ENCODE measurements around the gene TJP3.

TJP3 gene

GRCh38 chr19:3700242-3701032, 7.7 kb upstream of the TJP3 start, which contains the start of gene PIP5K1C:
PIP5K1C (minus strand) TSS chr19:3700468; CDS start chr19:3700390, 78 bp downstream.
- peaks cover 4% of the 10 kb centered on the region; the same call in 1 of the 2 replicates for H4K20me1 ChIP-seq (ENCODE audit: insufficient read depth, low read length)
- no peak within 1 kb of the TSS for H3K27ac ChIP-seq (ENCODE audit: low read length)
- H3K79me2 ChIP-seq (ENCODE audit: low read length) = peaks cover 39% of the 10 kb centered on the region
- peak within 1 kb of the TSS; percentile 85 for H3K4me3 ChIP-seq (ENCODE audit: low read length)
- TF ChIP-seq EZH2 (optimal IDR thresholded peaks at IDR 0.05; ENCODE audit: low read depth, low read length) = no peak
- TF ChIP-seq CTCF (IDR thresholded peaks at IDR 0.05; ENCODE audit: low read length) = peak; percentile 75
- H3F3A ChIP-seq (ENCODE audit: insufficient read depth, low read length) = no peaks in the 10 kb centered on the region
- peak; percentile 93 for DNase-seq
- peak within 1 kb of the TSS; percentile 52 for H3K9ac ChIP-seq (ENCODE audit: low read length)
- H3K9me3 ChIP-seq (replicated peaks; ENCODE audit: insufficient read depth, low read length) = no peaks in the 10 kb centered on the region
- H3K4me1 ChIP-seq (ENCODE audit: low read length) = 0 out of 2 replicates have a peak, but pooled peaks cover 4% of the 10 kb centered on the region
- peak within 1 kb of the TSS; percentile 82 for H3K4me2 ChIP-seq (ENCODE audit: low read depth, low read length)
- H2AFZ ChIP-seq (ENCODE audit: low read length) = peak within 1 kb of the TSS; percentile 28
- no peaks in the 10 kb centered on the region for H3K36me3 ChIP-seq (replicated peaks; ENCODE audit: insufficient read depth, low read length)
- H3K9me2 ChIP-seq (replicated peaks; ENCODE audit: insufficient read depth, low read length) = no peaks in the 10 kb centered on the region
- peaks cover 7% of the 10 kb centered on the region for H3K27me3 ChIP-seq (replicated peaks; ENCODE audit: insufficient read depth, low read length)

- H3K4me3 ChIP-seq (ENCODE audit: low read length) = no peak overlapping the region
- 0 out of 2 replicates have a peak, but pooled peaks cover 4% of the 10 kb centered on the region for H3K4me1 ChIP-seq (ENCODE audit: low read length)
- no peaks in the 10 kb centered on the region for H3K9me2 ChIP-seq (replicated peaks; ENCODE audit: insufficient read depth, low read length)
- no peaks in the 10 kb centered on the region for H3F3A ChIP-seq (ENCODE audit: insufficient read depth, low read length)
- no peaks in the 10 kb centered on the region for H3K9me3 ChIP-seq (replicated peaks; ENCODE audit: insufficient read depth, low read length)
- H3K27ac ChIP-seq (ENCODE audit: low read length) = no peak overlapping the region
- TF ChIP-seq EZH2 (optimal IDR thresholded peaks at IDR 0.05; ENCODE audit: low read depth, low read length) (no peak), EZH2phosphoT487 (IDR thresholded peaks at IDR 0.05; ENCODE audit: low read length) (no peak), CTCF (IDR thresholded peaks at IDR 0.05; ENCODE audit: low read length) (no peak)
- no peak overlapping the region for H3K9ac ChIP-seq (ENCODE audit: low read length)
- peaks cover 34% of the 10 kb centered on the region for H3K79me2 ChIP-seq (ENCODE audit: low read length)
- no peak overlapping the region for H3K4me2 ChIP-seq (ENCODE audit: low read depth, low read length)
- DNase-seq = no peak
- H3K27me3 ChIP-seq (replicated peaks; ENCODE audit: insufficient read depth, low read length) = peaks cover 7% of the 10 kb centered on the region
- H4K20me1 ChIP-seq (ENCODE audit: insufficient read depth, low read length) = peaks cover 4% of the 10 kb centered on the region; the same call in 1 of the 2 replicates
- H3K36me3 ChIP-seq (replicated peaks; ENCODE audit: insufficient read depth, low read length) = no peaks in the 10 kb centered on the region
- no peak overlapping the region for H2AFZ ChIP-seq (ENCODE audit: low read length)
These were observed 7.0 kb upstream of the TJP3 start for GRCh38 chr19:3701200-3701599.

GRCh38 chr19:3707868-3708206, 347 bp upstream of the TJP3 start:
- Histone ChIP-seq H2AFZ (ENCODE audit: low read length) (0 out of 2 replicates have a peak overlapping the region, but pooled peaks have one; percentile 25), H3K9me3 (replicated peaks; ENCODE audit: insufficient read depth, low read length) (no peaks in the 10 kb centered on the region), H3K36me3 (replicated peaks; ENCODE audit: insufficient read depth, low read length) (no peaks in the 10 kb centered on the region), H3K79me2 (ENCODE audit: low read length) (no peaks in the 10 kb centered on the region), H3K4me3 (ENCODE audit: low read length) (peak overlapping the region; percentile 42), H3K4me2 (ENCODE audit: low read depth, low read length) (peak overlapping the region; percentile 83), H3F3A (ENCODE audit: insufficient read depth, low read length) (peaks cover 9% of the 10 kb centered on the region; the same call in 1 of the 2 replicates), H3K27ac (ENCODE audit: low read length) (peak overlapping the region; percentile 29; the same call in 1 of the 2 replicates), H4K20me1 (ENCODE audit: insufficient read depth, low read length) (no peaks in the 10 kb centered on the region), H3K9ac (ENCODE audit: low read length) (no peak overlapping the region), H3K27me3 (replicated peaks; ENCODE audit: insufficient read depth, low read length) (peaks cover 42% of the 10 kb centered on the region), H3K9me2 (replicated peaks; ENCODE audit: insufficient read depth, low read length) (no peaks in the 10 kb centered on the region), H3K4me1 (ENCODE audit: low read length) (peaks cover 14% of the 10 kb centered on the region)
- TF ChIP-seq CTCF (IDR thresholded peaks at IDR 0.05; ENCODE audit: low read length) (no peak), EZH2phosphoT487 (IDR thresholded peaks at IDR 0.05; ENCODE audit: low read length) (no peak), EZH2 (optimal IDR thresholded peaks at IDR 0.05; ENCODE audit: low read depth, low read length) (no peak)
- no peak for DNase-seq
